Erythroblast (primary cell): ENCODE results near the gene FNDC3B.

Experiments
- GATA1 ChIP-seq: IDR thresholded peaks from 2 replicates; pipeline ENCODE4 v1.6.1; 2011; ENCODE audit warnings: low read depth, mild to moderate bottlenecking, control low read depth, low read length, moderate library complexity
- POLR2A ChIP-seq: IDR thresholded peaks from 2 replicates; pipeline ENCODE4 v1.6.1; 2011; ENCODE audit warnings: mild to moderate bottlenecking, low read length

GRCh38 chr3:172012775-172013174 lies 26.6 kb upstream of the FNDC3B start:
- TF ChIP-seq POLR2A (no peak), GATA1 (no peak)
